Stimulated activated CD8-positive, alpha-beta memory T cell treated with anti-CD3 and anti-CD28 coated beads, Interleukin-15, amount 100 ng/mL, for 48 hours (primary cell): ENCODE measurements around the gene RPS18.
"Not testable (repeated sequence)": the region's sequence is repeated elsewhere in the genome, so short reads cannot be mapped to it uniquely, and the experiment has no call there.

Source experiments
- DNase-seq, 2 donors: peaks; one replicate each; pipeline ENCODE4 v3.0.0-alpha.2; 2020; ENCODE audit warnings: low read depth in 2 of 2

Gene RPS18

DNA sequence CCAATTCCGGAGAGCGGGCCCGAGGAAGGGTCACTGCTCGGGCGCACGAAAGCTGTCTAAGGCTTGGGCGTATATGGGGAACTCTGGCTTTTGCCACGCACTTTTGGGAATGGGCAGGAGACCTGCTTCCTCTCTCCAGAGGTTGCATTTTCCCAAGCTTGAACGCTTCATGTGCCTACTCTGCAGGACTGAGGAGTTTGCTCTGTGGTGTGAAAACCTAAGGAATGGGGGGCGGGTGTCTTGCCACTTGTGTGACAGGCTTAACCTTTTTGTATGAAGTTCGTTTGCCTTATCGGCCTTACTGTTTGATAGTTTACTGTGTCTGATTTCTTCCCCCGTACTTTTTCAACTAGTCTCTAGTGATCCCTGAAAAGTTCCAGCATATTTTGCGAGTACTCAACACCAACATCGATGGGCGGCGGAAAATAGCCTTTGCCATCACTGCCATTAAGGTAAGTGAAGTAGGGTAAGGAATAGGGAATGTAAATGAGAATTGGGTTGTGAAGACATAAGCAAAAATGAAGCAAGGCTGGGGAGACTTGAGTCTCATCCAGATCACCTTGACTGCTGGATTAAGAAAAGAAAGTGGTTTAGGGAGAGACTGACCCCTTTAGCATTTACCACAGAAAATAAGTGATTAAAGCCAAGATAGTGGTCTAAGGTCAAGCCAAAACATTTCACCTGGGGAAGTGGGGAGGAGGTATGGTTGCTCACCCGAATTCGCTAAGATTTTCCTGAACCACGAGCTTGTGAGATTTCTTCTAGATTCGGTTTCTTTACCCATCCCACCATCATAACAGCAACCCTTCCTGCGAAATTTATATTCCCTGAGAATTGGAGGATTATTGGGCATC, 627 bp downstream of the RPS18 start:
- DNase-seq, result no peak

- DNase-seq, result no peak
Observed at GRCh38 chr6:33273129-33273923, 1.5 kb downstream of the RPS18 start.

GRCh38 chr6:33273924-33274902, 2.3 kb downstream of the RPS18 start:
- DNase-seq, result no peak

DNA sequence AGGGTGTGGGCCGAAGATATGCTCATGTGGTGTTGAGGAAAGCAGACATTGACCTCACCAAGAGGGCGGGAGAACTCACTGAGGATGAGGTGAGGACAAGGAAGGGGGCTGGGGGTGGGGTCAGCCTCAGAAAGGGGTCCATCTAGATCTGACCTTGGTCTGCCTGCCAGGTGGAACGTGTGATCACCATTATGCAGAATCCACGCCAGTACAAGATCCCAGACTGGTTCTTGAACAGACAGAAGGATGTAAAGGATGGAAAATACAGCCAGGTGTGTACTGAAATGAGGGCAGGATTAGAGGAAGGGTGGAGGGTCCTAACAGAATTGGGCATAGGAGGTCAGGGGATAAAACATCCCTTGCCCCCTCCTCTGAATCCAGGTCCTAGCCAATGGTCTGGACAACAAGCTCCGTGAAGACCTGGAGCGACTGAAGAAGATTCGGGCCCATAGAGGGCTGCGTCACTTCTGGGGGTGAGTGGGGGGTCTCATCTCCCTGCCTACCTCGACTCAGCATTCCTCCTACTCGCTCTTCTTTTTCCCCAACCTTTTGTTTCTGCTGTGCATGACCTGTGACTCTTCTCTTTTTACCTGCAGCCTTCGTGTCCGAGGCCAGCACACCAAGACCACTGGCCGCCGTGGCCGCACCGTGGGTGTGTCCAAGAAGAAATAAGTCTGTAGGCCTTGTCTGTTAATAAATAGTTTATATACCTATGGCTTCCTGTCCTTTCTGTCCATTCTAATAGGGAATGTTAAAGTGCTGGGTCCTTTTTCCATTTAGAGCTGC, 4.1 kb downstream of the RPS18 start:
- not testable (repeated sequence) for DNase-seq

GRCh38 chr6:33276581-33276863, 4.6 kb downstream of the RPS18 start:
- DNase-seq, result no peak

GRCh38 chr6:33276864-33277662, 5.2 kb downstream of the RPS18 start, which contains the start of gene B3GALT4:
Gene B3GALT4 (plus strand): TSS chr6:33277123. CDS start chr6:33277420, 297 bp downstream.
- DNase-seq, result peak; percentile 80 to 81

GRCh38 chr6:33277663-33278391, 6.0 kb downstream of the RPS18 start:
- no peak for DNase-seq

DNA sequence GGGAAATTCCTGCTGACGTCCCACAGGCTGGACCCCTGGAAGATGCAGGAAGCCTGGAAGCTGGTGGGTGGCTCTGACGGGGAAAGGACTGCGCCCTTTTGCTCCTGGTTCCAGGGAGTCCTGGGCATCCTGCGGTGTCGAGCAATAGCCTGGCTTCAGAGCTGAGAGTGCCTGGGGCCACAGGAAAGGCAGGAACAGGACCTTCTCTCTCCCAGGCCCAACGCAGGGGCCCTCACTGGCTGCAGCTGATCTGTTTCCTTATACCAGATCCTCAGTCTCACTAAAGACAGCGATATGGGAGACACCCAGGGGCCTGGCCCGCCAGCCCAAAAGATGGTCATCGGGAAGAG, 6.5 kb downstream of the RPS18 start:
- DNase-seq, result no peak

- no peak for DNase-seq
Observed at GRCh38 chr6:33278810-33279209, 6.9 kb downstream of the RPS18 start.

- DNase-seq, result no peak
Observed at GRCh38 chr6:33279257-33279695, 7.4 kb downstream of the RPS18 start.

GRCh38 chr6:33279971-33280511, 8.2 kb downstream of the RPS18 start:
- DNase-seq, result no peak

GRCh38 chr6:33280539-33280938, 8.7 kb downstream of the RPS18 start:
- no peak for DNase-seq

DNA sequence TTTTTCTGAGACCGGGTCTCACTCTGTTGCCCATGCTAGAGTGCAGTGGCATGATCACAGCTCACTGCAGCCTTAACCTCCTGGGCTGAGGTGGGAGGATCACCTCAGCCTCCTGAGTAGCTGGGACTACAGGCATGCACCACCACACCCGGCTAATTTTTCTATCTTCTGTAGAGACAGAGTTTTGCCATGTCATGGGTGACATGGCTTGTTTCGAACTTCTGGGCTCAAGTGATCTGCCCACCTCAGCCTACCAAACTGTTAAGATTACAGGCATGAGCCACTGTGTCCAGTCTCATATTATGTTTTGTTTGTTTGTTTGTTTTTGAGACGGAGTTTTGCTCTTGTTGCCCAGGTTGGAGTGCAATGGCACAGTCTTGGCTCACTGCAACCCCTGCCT, 13.3 kb downstream of the RPS18 start:
- not testable (repeated sequence) for DNase-seq

- DNase-seq, result no peak
Observed at GRCh38 chr6:33286946-33287914, 15.4 kb downstream of the RPS18 start.

DNA sequence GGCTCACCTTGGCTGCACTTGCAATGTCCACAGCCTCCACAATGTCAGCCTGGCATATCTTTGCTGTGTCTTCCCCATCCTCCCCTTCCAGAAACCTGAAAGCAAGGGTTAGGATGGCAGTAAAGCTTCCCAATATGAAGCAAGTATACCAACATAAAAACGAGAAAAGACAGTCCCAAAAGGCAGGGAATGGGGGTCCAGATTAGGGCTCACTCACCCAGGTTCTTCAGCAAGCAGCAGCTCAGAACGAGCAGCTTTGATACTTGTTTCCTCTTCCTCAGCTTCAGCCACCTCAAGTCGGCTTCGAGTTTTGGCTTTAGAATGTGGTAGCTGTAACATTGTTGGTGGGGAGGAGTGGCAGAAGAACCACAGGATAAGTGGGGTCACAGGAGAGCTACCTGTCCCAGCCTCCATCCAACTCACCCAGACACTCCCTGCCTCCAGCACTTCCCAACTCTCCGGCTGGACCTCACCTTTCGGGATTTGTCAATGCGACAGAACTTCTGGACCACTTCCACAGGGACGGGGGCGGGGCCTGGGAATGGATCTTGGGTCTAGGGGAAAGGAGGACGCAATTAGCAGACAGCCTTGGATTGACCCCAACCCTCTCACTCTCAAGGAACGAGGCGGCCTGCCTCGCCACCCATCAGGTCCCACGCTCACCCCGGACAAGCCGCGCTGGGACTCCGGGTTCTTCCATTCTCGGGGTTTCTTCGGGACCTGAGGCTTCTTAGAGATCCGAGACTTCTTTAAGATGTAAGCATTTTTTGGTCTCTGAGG, 16.5 kb downstream of the RPS18 start:
- no peak for DNase-seq

- peak; percentile 68 to 75 for DNase-seq
Observed at GRCh38 chr6:33288921-33289783, 17.3 kb downstream of the RPS18 start, which contains the start of the genes PFDN6 and WDR46. Gene PFDN6 (plus strand): TSS chr6:33289601. CDS start chr6:33289857, 256 bp downstream. Gene WDR46 (minus strand): TSS chr6:33289239. CDS start chr6:33289170, 69 bp downstream.
